GM19468 (cell line): ENCODE measurements around the gene ENPP3.

Experiments used
- ATAC-seq: cut with Tn5 transposase; IDR thresholded peaks from one replicate; pipeline ENCODE4 v1.9.1; 2021; ENCODE audit warnings: mild to moderate bottlenecking, moderate library complexity, moderate number of reproducible peaks; ENCODE audit not compliant: unreplicated experiment; ENCODE audit errors: extremely low read depth

The ENPP3 gene

DNA sequence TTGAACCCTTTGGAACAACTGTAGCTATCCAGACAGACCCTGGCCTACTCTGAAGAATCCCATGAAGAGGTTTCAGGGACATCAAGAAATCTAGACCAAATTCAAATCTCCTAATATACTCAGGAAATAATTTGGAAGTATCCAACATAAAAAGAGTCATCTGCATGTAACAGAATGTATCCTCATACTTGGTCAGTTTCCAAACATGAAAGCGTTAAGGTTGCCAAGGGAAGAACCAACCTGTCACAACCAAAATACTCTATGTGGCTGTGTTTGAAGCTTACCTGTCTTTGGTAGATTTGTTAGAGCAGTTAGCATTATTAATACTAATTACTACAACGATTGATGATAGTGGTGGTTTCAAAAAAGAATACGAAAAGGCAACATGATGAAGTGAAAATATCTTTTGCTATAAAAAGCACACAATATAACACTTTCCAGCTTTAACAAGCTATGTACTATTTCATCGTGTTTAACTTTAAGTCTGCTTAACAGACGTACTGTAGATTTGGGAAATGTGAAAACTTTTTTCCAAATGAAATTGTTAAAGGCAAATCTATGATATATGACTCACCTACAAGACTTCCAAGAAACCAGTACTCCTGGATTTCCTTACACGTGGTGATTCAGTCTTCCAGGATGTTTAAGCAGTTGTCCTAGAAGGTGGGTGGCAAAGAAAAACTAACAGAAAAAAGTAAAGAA, 124.1 kb downstream of the ENPP3 start:
- no peak for ATAC-seq

- no peak for ATAC-seq
These were observed 124.6 kb downstream of the ENPP3 start for GRCh38 chr6:131761762-131762067.

GRCh38 chr6:131762984-131763383, 125.9 kb downstream of the ENPP3 start:
- ATAC-seq, result no peak

GRCh38 chr6:131763749-131764148, 126.6 kb downstream of the ENPP3 start:
- no peak for ATAC-seq

GRCh38 chr6:131764350-131764749, 127.2 kb downstream of the ENPP3 start:
- ATAC-seq, result no peak

GRCh38 chr6:131765081-131765803, 128.1 kb downstream of the ENPP3 start:
- ATAC-seq, result no peak

- ATAC-seq, result no peak
These were observed 128.7 kb downstream of the ENPP3 start for GRCh38 chr6:131765804-131766135.

DNA sequence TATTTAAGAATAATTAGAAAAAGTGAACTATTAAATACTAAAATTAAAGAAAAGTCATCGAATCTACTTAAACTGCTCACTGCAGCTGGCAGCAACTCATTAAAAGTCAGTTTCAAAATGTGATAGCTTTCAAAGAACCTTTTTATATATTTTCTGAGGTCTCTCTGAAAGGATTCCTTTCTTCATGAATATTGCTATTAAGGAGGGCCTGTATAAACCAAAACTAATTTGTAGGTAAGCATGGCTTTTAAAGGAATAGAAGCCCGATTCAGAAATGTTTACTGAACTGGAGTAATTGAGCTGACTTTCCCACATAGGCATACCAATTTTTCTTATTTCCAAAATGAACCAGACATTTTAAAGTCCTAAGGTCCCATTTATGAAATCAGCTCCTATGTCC, 129.5 kb downstream of the ENPP3 start:
- no peak for ATAC-seq

DNA sequence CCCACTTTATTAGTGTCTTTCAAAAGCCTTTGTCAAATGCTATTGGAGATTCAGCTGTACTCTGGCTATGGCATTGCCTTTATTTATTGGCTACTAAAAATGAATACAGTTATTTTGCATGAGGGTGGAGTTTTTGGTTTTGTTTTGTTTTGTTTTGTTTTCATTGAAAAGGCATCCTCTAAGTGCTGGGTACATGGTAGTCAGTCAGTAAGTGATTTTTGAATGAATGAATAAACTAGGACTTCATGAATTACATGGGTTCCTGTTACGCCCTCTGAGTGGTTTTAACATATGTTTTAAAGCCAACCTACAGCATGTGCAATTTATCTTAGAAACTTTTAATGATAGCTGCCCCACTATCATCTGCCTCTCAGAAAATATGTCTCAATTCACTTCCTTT, 131.9 kb downstream of the ENPP3 start:
- ATAC-seq, result no peak

- ATAC-seq, result no peak
These were observed 132.5 kb downstream of the ENPP3 start for GRCh38 chr6:131769385-131770141.

DNA sequence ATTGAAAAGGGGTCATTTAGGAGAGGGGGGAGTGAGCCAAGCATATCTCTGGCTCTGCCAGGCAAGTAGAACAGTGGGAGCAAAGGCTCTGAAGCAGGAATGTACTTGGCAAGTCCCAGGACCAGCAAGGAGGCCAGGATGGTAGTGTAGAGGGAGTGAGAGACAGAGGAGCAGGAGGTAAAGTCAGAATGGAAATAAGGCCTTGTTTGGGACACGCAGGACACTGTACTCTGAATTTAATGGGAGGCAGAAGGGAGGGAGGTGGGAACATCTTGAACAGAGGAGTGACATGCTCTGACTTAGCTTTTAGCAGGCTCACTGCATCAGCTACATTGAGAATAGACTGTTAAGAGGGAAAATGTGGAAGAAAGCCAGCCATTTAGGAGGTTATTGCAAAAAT, 133.7 kb downstream of the ENPP3 start:
- no peak for ATAC-seq

- ATAC-seq, result no peak
These were observed 136.3 kb downstream of the ENPP3 start for GRCh38 chr6:131773284-131773950.

GRCh38 chr6:131775886-131776285, 138.8 kb downstream of the ENPP3 start:
- no peak for ATAC-seq

DNA sequence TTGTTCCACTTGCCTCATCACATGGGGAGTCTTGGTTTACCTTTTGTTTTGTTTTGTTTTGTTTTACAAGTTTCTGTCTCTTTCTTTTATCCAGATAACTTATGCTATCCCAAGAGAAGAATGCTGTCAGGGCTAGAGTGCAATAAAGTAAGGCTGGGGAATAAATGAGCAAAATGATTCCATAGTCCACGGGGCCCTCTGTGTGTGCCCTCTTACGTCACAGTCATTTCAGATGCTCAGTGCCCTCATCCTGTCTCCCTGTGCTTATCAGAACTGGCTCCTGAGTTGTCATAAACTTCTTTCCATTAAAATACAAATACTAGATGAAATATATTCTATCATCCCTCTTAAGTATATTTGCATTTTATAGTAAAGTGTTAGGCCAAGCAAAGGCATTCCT, 139.9 kb downstream of the ENPP3 start:
- no peak for ATAC-seq

- ATAC-seq, result no peak
These were observed 141.1 kb downstream of the ENPP3 start for GRCh38 chr6:131778169-131778568.

- no peak for ATAC-seq
These were observed 142.2 kb downstream of the ENPP3 start for GRCh38 chr6:131779304-131779703.

GRCh38 chr6:131780600-131780999, 143.5 kb downstream of the ENPP3 start:
- ATAC-seq, result no peak

GRCh38 chr6:131781687-131782086, 144.6 kb downstream of the ENPP3 start:
- ATAC-seq, result no peak

GRCh38 chr6:131782764-131783163, 145.7 kb downstream of the ENPP3 start:
- no peak for ATAC-seq

DNA sequence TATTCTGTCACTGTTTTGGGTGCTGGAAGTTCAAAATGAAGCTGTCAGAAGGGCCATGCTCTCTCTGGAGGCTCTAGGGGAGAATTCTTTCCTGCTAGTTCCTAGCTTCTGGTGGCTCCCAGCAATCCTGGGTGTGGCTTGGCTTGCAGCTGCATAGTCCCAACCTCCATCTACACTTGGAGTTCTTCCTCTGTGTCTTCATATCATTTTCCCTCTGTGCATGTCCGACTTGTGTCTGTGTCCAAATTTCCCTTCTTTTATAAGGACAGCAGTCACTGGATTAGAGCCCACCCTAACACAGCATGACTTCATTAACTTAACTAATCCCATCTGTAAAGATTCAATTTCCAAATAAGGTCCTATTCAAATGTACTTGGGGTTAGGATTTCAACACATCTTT, 147.5 kb downstream of the ENPP3 start:
- ATAC-seq, result no peak

- ATAC-seq, result no peak
These were observed 150.0 kb downstream of the ENPP3 start for GRCh38 chr6:131787079-131787478.
